ENCODE data around the gene SEPTIN6. TPM values are rescaled to one million over a fixed set of nuclear protein-coding genes. Genes with fewer than 3 reads are reported as not detected.

SEPTIN6 gene
- total and polyA plus RNA-seq, 12 donors = 4.6 to 24.9 (median 8.2) TPM

DNA sequence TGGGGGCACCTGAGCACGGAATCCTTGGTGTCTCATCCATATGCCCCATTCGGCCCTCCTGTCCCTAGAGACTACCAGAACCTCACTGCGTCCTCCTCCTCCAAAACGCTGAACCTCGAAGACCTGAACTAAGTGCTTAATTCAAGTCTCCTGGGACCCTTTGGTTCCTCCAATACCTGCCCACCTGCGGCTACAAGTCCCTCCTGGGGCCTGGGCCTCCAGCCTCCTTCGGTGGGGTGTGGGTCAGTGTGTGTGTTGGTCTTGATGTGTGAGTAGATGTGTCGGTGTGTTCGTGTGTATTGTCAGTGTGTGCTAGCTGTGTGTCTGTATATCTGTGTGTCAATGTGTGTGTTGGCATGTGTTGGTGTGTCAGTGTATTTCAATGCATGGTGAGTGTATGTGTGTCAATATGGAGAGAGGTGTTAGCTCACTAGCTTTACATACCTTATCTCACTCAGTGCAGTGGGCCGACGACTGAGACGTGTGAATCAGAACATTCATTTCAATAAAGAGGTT is 2.6 kb upstream of the SEPTIN6 start:
- Histone ChIP-seq H3K36me3 (no peaks in the 10 kb centered on the region), H3K9me3 (no peaks in the 10 kb centered on the region), H3K4me3 (no peak overlapping the region), H3K27ac (no peak overlapping the region), H3K4me1 (peaks cover 0 to 22% (median 0%) of the 10 kb centered on the region in 9 donors), H3K27me3 (no peaks in the 10 kb centered on the region)
- TF ChIP-seq, protein P1, sequence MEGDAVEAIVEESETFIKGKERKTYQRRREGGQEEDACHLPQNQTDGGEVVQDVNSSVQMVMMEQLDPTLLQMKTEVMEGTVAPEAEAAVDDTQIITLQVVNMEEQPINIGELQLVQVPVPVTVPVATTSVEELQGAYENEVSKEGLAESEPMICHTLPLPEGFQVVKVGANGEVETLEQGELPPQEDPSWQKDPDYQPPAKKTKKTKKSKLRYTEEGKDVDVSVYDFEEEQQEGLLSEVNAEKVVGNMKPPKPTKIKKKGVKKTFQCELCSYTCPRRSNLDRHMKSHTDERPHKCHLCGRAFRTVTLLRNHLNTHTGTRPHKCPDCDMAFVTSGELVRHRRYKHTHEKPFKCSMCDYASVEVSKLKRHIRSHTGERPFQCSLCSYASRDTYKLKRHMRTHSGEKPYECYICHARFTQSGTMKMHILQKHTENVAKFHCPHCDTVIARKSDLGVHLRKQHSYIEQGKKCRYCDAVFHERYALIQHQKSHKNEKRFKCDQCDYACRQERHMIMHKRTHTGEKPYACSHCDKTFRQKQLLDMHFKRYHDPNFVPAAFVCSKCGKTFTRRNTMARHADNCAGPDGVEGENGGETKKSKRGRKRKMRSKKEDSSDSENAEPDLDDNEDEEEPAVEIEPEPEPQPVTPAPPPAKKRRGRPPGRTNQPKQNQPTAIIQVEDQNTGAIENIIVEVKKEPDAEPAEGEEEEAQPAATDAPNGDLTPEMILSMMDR (IDR thresholded peaks at IDR 0.05) = no peak
- intact Hi-C loops (cut with DNase I) = no loop called here
- no peak for ATAC-seq
- WGBS, 2 donors = 84 to 86% methylated on average over 12 of the region's 12 CpGs
- DNase-seq = no peak

DNA sequence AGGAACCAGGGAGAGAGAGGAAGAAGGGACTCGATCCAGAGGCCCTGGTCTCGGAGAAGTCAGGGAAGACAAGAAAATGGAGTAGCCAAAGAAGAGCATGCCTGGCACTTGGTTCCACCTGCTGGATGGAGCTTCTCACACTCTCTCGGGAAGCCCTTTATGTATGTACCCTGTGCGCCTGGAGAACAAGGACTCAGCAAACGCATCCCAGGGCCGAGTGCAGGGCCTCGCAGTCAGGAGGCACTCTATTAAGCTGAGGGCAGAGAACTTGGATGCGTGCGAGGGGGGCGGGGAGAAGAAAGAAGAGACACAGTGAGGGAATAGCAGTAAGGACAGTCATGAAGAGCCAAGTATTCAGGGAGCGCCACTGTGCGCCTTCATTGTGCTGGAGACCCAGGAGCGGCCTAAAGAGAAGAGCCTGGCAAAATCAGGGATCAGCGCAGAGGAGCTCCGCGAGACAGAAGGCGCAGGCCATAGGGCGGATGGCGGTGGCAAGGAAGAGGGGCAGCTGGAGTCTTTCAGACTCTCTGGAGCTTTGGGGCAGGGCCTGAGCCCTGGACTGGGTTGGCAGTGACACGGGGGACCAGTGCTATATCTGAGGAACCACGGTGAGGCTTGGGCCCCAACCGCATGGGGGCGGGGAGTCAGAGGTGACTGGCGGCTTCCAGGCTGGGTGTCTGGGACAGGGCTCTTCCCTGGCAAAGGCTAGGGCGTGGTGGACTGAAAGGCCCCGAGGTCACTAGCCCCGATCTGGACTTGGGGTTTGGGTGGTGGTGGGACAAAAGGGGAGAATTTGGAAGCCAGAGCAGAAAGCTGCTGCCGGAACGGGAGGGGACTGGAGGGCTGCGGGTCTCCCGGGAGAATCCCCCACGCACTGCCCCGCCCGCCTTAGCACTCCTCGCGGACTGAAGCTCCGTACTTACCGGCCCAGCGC is 1.9 kb upstream of the SEPTIN6 start:
- H3K27ac ChIP-seq = no peak overlapping the region

DNA sequence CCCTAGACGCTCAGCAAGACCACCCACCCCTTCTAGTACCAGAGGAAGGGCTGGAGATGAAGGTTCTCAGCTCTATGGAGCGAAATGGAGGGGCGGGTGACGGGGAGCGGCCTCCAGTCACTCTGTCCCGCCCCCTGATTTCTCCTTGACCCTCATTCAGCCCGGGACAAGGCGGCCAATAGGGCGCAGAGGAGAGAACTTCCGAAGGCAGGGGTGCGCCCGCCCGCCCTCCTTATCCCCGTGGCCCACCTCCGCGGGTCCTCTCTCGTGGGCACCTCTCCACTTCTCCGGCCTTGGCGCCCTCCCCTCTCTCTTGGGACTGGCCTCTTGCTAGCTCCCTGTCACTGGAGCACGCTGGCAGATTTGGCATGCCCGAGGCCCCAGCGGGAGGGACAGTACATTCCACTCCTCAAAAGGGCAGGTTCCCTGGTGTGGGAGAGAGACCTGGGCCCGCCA is 1.1 kb upstream of the SEPTIN6 start:
- DNase-seq = no peak
- intact Hi-C loops (cut with DNase I) = loop anchor here in 1 of 10 donors (5.0 kb wide), 1 partner anchor 42 kb away; no protein-coding TSS in a partner anchor
- H3K9me3 ChIP-seq = no peaks in the 10 kb centered on the region
- TF ChIP-seq, protein P1 (IDR thresholded peaks at IDR 0.05) = no peak
- 22 to 49% methylated on average over 15 to 19 of the region's 23 CpGs for WGBS, 2 donors
- peak in 3 of 8 donors; percentile 18 to 38 (median 27) for ATAC-seq
- peak overlapping the region in 2 of 10 donors; percentile 84 to 88 for H3K27ac ChIP-seq
- no peaks in the 10 kb centered on the region for H3K27me3 ChIP-seq
- no peaks in the 10 kb centered on the region for H3K36me3 ChIP-seq
- H3K4me3 ChIP-seq = peak overlapping the region in 9 of 10 donors; percentile 60 to 83 (median 75)
- H3K4me1 ChIP-seq = peaks cover 0 to 24% (median 0%) of the 10 kb centered on the region in 9 donors

More for the DNA sequence above, 1.9 kb upstream of the SEPTIN6 start:
- H3K36me3 ChIP-seq = no peaks in the 10 kb centered on the region
- ATAC-seq (no peak), DNase-seq (no peak)
- no peaks in the 10 kb centered on the region for H3K9me3 ChIP-seq
- intact Hi-C loops (cut with DNase I) = loop anchor here in 1 of 10 donors (5.0 kb wide), 1 partner anchor 43 kb away; no protein-coding TSS in a partner anchor
- no peaks in the 10 kb centered on the region for H3K27me3 ChIP-seq
- 86 to 89% methylated on average over 33 to 39 of the region's 39 CpGs for WGBS, 2 donors
- TF ChIP-seq, protein P1 (IDR thresholded peaks at IDR 0.05) = no peak
- H3K4me1 ChIP-seq = peaks cover 0 to 24% (median 0%) of the 10 kb centered on the region in 9 donors
- H3K4me3 ChIP-seq = no peak overlapping the region
